K562 (cell line): ENCODE measurements around the gene FHIT. TPM values are rescaled to one million over a fixed set of nuclear protein-coding genes. Genes with fewer than 3 reads are reported as not detected.

Source experiments
- ATAC-seq: fragments of 200-7000 bp; cut with Tn5 transposase; 3 replicates; pipeline ENCODE4 v1.9.1; 2020; ENCODE audit warnings: moderate library complexity
- BruUV-seq: library from RNA; stranded (reverse); fragments of 400-500 nt; replicated peaks from 2 replicates; lab custom pipeline; 2021; lab: Mats Ljungman, UMichigan
- CTCF ChIA-PET: fragments of 300-600 bp; formaldehyde crosslinking; extraction: SDS; loops from one replicate; lab custom pipeline; 2021; ENCODE audit warnings: low intra/inter-chr PET ratio; lab: Yijun Ruan, JAX
- POLR2A ChIA-PET: fragments of 300-600, 350-650 bp; sonication (Branson Sonifier 250); formaldehyde crosslinking; extraction: SDS; loops from one replicate; lab custom pipeline; 2021; ENCODE audit warnings: antibody characterized with exemption, inconsistent platforms; lab: Yijun Ruan, JAX
- DNase-seq, 4 experiments: peaks; one replicate each; pipeline versions ENCODE4 v3.0.0 to v3.0.0-alpha.2; 2011 to 2018; ENCODE audit warnings: low spot score in 3 of 4, mixed read lengths in 3 of 4; ENCODE audit errors: extremely low read depth in 1 of 4
- FAIRE-seq: peaks from 2 replicates; lab custom pipeline; 2011; peaks lifted over from hg19 to GRCh38; lab: Jason Lieb, UNC
- H2AFZ ChIP-seq: 2 replicates; pipeline ENCODE4 v1.6.0; 2011; ENCODE audit warnings: low read depth, low read length, control low read depth, inconsistent platforms
- H3K27ac ChIP-seq: fragments of 200-600 bp; 3 replicates; pipeline ENCODE4 v1.8.0; 2011; ENCODE audit warnings: low read depth, mild to moderate bottlenecking, control low read depth, inconsistent platforms, low read length, moderate library complexity, mixed read lengths; ENCODE audit errors: extremely low read depth
- H3K27me3 ChIP-seq, 2 experiments: fragments of 300-600 bp in 1 of 2; 2 replicates in 1 of 2; 3 replicates in 1 of 2; pipeline versions ENCODE4 v1.6.0 to v1.8.0; 2011; ENCODE audit warnings: inconsistent platforms in 2 of 2, low read length in 2 of 2, mild to moderate bottlenecking in 1 of 2, mixed read lengths in 1 of 2, moderate library complexity in 1 of 2; ENCODE audit not compliant: control insufficient read depth in 2 of 2, insufficient read depth in 2 of 2
- H3K36me3 ChIP-seq: fragments of 300-600 bp; 3 replicates; pipeline ENCODE4 v1.8.0; 2011; ENCODE audit warnings: mild to moderate bottlenecking, low read length, inconsistent platforms; ENCODE audit not compliant: control insufficient read depth, insufficient read depth
- H3K4me1 ChIP-seq, 2 experiments: fragments of 200-600 bp in 1 of 2; replicated peaks in 1 of 2; 2 replicates in 1 of 2; 3 replicates in 1 of 2; pipeline versions ENCODE4 v1.5.1 to v1.8.0; 2011; ENCODE audit warnings: inconsistent platforms in 2 of 2, low read length in 2 of 2, mild to moderate bottlenecking in 1 of 2, mixed read lengths in 1 of 2, moderate library complexity in 1 of 2; ENCODE audit not compliant: control insufficient read depth in 2 of 2, insufficient read depth in 2 of 2
- H3K4me2 ChIP-seq: 2 replicates; pipeline ENCODE4 v1.6.1; 2011; ENCODE audit warnings: low read length, control low read depth, inconsistent platforms, mixed read lengths; ENCODE audit not compliant: insufficient read depth
- H3K4me3 ChIP-seq: fragments of 200-600 bp; sonication (generic), shearing (Covaris generic); 2 replicates; pipeline ENCODE4 v1.5.1; 2016; ENCODE audit warnings: control low read depth, inconsistent platforms
- H3K79me2 ChIP-seq: fragments of 200-600 bp; 3 replicates; pipeline ENCODE4 v1.8.0; 2011; ENCODE audit warnings: low read length, inconsistent platforms; ENCODE audit not compliant: control insufficient read depth, insufficient read depth
- H3K9ac ChIP-seq, 2 experiments: 2 replicates each; pipeline versions ENCODE4 v1.6.0 to v1.6.1; 2011; ENCODE audit warnings: low read depth in 2 of 2, low read length in 2 of 2, control low read depth in 1 of 2, inconsistent platforms in 1 of 2, mild to moderate bottlenecking in 1 of 2, mixed read lengths in 1 of 2; ENCODE audit not compliant: insufficient read depth in 1 of 2
- H3K9me1 ChIP-seq: one replicate; pipeline ENCODE4 v1.6.0; 2011; ENCODE audit warnings: inconsistent platforms, mild to moderate bottlenecking, low read length, moderate library complexity; ENCODE audit not compliant: control insufficient read depth, insufficient read depth
- H3K9me3 ChIP-seq: replicated peaks from 2 replicates; pipeline ENCODE4 v1.5.1; 2011; ENCODE audit warnings: low read depth, low read length, inconsistent platforms; ENCODE audit not compliant: control insufficient read depth, insufficient read depth
- H4K20me1 ChIP-seq: replicated peaks from 2 replicates; pipeline ENCODE4 v1.6.1; 2011; ENCODE audit warnings: low read length, inconsistent platforms, mixed read lengths; ENCODE audit not compliant: control insufficient read depth, insufficient read depth
- CEBPB ChIP-seq: fragments of 450-650 bp; IDR thresholded peaks from 2 replicates; pipeline ENCODE4 v1.6.1; 2016; ENCODE audit warnings: missing genetic modification characterization, missing compliant biosample characterization
- CEBPG ChIP-seq, 3 experiments: fragments of 200-800 bp in 1 of 3; sonication (Bioruptor generic) in 1 of 3; sonication (generic) in 1 of 3; formaldehyde crosslinking in 1 of 3; IDR thresholded peaks in 2 of 3; conservative IDR thresholded peaks in 1 of 3; 2 replicates each; pipeline versions ENCODE4 v1.6.1 to v1.8.0; 2016 to 2022; ENCODE audit warnings: missing compliant biosample characterization in 2 of 3, missing genetic modification characterization in 2 of 3, mild to moderate bottlenecking in 1 of 3, missing genetic modification reagents in 1 of 3
- FOXA1 ChIP-seq: fragments of 450-650 bp; IDR thresholded peaks from 2 replicates; pipeline ENCODE4 v1.6.1; 2016; ENCODE audit warnings: mild to moderate bottlenecking, borderline replicate concordance
- ZBTB8A ChIP-seq: fragments of 450-650 bp; IDR thresholded peaks from 2 replicates; pipeline ENCODE4 v1.6.1; 2018; ENCODE audit warnings: mild to moderate bottlenecking, moderate library complexity; ENCODE audit not compliant: partially characterized antibody
- WGBS: fragments of 100-300 bp; shearing (Covaris generic); methylation state at CpG from one replicate; pipeline ENCODE4 v1.1.6; 2016; ENCODE audit warnings: low coverage, mixed read lengths; ENCODE audit not compliant: insufficient coverage; ENCODE audit errors: missing lambda C conversion rate; 5-methylcytosine and 5-hydroxymethylcytosine counted together
- in situ Hi-C: fragments of 300-500 bp; cut with MboI; formaldehyde crosslinking; loops from 4 replicates; pipeline ENCODE4 v1.15.0; 2018; ENCODE audit warnings: inconsistent platforms, mixed read lengths
- intact Hi-C: fragments of 100-400 bp; cut with micrococcal nuclease; formaldehyde crosslinking; loops from 2 replicates; pipeline ENCODE4 v1.14.2; 2022
- polyA plus RNA-seq, 8 experiments: library from polyadenylated mRNA; depleted of rRNA in 4 of 8; stranded (reverse) in 5 of 8; unstranded in 3 of 8; fragments of >200 nt; fragmentation: Nextera tagmentation in 2 of 8; fragmentation: Illumina TruSeq in 1 of 8; extraction: Ambion mirVana in 2 of 8; extraction: Trizol in 1 of 8; gene quantifications; 2 replicates each; pipeline versions ENCODE4 v1.2.1 to v1.2.3, GENCODE V29; 2011 to 2014; ENCODE audit warnings: inconsistent platforms in 1 of 8, missing spikeins in 1 of 8
- total RNA-seq, 7 experiments: library from RNA; depleted of rRNA in 6 of 7; stranded (reverse); fragments of >200 nt in 6 of 7; fragmentation: Illumina TruSeq in 2 of 7; extraction: Trizol in 2 of 7; gene quantifications; 2 replicates each; pipeline versions ENCODE4 v1.2.1 to v1.2.3, GENCODE V29; 2011 to 2021; ENCODE audit warnings: low replicate concordance in 1 of 7
- TF ChIP-seq, protein P1 (sequence below): sonication (generic); formaldehyde crosslinking; IDR thresholded peaks from 2 replicates; pipeline ENCODE4 v1.8.1; 2022; ENCODE audit warnings: missing genetic modification reagents

The FHIT gene
- total and polyA plus RNA-seq, 9 of the 15 experiments (the other 6 are each of a cell fraction or from before 2014, with no cell fraction given): 1.7 to 9.1 (median 4.3) TPM

DNA sequence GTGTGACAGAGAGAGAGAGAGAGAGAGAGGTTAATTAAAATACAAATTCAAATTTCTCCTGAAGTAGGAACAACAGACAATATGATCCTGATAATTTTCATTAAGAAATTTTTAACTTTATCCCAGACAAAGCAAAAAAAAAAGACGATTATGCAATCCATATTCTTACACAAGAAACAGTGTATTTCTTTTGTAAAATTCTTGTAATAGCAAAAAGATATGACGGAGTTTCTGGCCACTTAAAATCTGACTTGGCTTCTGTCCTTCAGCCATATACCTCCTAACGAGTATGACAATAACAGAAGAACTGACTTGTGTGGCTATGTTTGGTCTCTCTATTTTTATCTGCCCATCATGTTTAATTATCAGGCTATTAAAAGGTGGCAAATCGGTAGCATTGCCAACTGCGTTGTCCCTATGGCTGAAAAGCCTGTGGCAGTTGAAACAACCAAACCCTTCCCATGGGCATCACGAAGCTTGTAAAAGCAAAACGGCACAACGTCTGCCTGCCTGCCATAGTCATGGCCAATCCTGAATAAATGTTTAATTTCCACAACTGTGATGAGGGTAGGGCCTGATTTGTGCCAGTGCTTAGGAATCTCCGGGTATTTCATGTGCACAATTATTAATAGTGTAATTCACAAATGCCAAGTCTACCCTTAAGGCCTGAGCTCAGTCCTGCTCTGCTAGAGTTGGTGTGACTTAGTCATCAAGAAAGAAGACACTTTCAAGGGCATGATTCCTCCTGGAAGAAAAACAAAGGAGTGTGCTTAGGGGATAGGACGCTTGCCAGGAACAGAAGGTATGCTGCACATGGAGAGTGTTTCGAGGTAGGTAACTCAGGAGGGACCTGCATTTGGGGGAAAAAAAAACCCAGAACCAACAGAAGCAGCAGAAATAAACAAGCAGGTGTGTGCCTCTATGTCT, 1090.2 kb downstream of the FHIT start:
- Histone ChIP-seq H3K79me2 (no peaks in the 10 kb centered on the region), H3K27ac (no peak overlapping the region), H3K4me2 (no peak overlapping the region), H3K9ac (no peak overlapping the region), H3K4me1 (no peaks in the 10 kb centered on the region; a peak in 2 of 5 replicates), H3K36me3 (no peaks in the 10 kb centered on the region; the same call in 2 of the 3 replicates), H3K9me1 (no peaks in the 10 kb centered on the region), H3K27me3 (no peaks in the 10 kb centered on the region), H4K20me1 (no peaks in the 10 kb centered on the region), H3K4me3 (no peak overlapping the region), H3K9me3 (no peaks in the 10 kb centered on the region), H2AFZ (no peak overlapping the region)
- intact Hi-C loops: no loop called here
- TF ChIP-seq ZBTB8A (no peak), FOXA1 (no peak), CEBPB (peak; percentile 53), CEBPG (CRISPR knock-in tag; IDR thresholded peaks at IDR 0.05) (no peak), CEBPG (tag; conservative IDR thresholded peaks at IDR 0.05 in 1 of 2, IDR thresholded peaks at IDR 0.05 in 1 of 2) (peak in 1 of 2 experiments; percentile 64; a peak in 2 of 4 replicates)
- TF ChIP-seq, protein P1, sequence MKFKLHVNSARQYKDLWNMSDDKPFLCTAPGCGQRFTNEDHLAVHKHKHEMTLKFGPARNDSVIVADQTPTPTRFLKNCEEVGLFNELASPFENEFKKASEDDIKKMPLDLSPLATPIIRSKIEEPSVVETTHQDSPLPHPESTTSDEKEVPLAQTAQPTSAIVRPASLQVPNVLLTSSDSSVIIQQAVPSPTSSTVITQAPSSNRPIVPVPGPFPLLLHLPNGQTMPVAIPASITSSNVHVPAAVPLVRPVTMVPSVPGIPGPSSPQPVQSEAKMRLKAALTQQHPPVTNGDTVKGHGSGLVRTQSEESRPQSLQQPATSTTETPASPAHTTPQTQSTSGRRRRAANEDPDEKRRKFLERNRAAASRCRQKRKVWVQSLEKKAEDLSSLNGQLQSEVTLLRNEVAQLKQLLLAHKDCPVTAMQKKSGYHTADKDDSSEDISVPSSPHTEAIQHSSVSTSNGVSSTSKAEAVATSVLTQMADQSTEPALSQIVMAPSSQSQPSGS: no peak
- no TSS peak for BruUV-seq
- 56% methylated on average over 11 of the region's 11 CpGs for whole genome bisulfite sequencing
- ATAC-seq (no peak), DNase-seq (no peak), FAIRE-seq (no peak)
- in situ Hi-C loops: no loop called here
- ChIA-PET POLR2A (no interaction called here), CTCF (no interaction called here)
